Glomerular endothelial cell (primary cell): ENCODE measurements around the gene TRUB1. TPM values are rescaled to one million over a fixed set of nuclear protein-coding genes. Genes with fewer than 3 reads are reported as not detected.
"Not testable (repeated sequence)": the region's sequence is repeated elsewhere in the genome, so short reads cannot be mapped to it uniquely, and the experiment has no call there.

ENCODE experiments used
- DNase-seq: peaks from one replicate; pipeline ENCODE4 v3.0.0-alpha.2; 2011; ENCODE audit warnings: low read depth, low spot score; ENCODE audit errors: extremely low read depth
- total RNA-seq: library from RNA; depleted of rRNA; stranded (reverse); fragments of >200 nt; gene quantifications from 2 replicates; pipeline ENCODE4 v1.2.3, GENCODE V29; 2015

Gene TRUB1
- 16.7 and 32.3 TPM in 2 replicates for total RNA-seq

GRCh38 chr10:114937962-114938855 is at the start of gene TRUB1:
Gene TRUB1, plus strand, starts transcription at chr10:114938195. Its CDS starts 59 bp downstream, at chr10:114938254.
- peak; percentile 72 for DNase-seq

- DNase-seq, result no peak
Measured at GRCh38 chr10:114893251-114893650, 44.7 kb upstream of the TRUB1 start.

- no peak for DNase-seq
Measured at GRCh38 chr10:114894911-114895310, 43.1 kb upstream of the TRUB1 start.

GRCh38 chr10:114897011-114897410 is 41.0 kb upstream of the TRUB1 start:
- DNase-seq, result not testable (repeated sequence)

- no peak for DNase-seq
Measured at GRCh38 chr10:114897593-114897992, 40.4 kb upstream of the TRUB1 start.

GRCh38 chr10:114899982-114900381 is 38.0 kb upstream of the TRUB1 start:
- no peak for DNase-seq

GRCh38 chr10:114900658-114901057 is 37.3 kb upstream of the TRUB1 start:
- no peak for DNase-seq

- no peak for DNase-seq
Measured at GRCh38 chr10:114902151-114902550, 35.8 kb upstream of the TRUB1 start.

GRCh38 chr10:114905450-114905849 is 32.5 kb upstream of the TRUB1 start:
- no peak for DNase-seq

GRCh38 chr10:114906981-114907380 is 31.0 kb upstream of the TRUB1 start:
- no peak for DNase-seq

- DNase-seq, result no peak
Measured at GRCh38 chr10:114908896-114909295, 29.1 kb upstream of the TRUB1 start.

- DNase-seq, result no peak
Measured at GRCh38 chr10:114911052-114911711, 26.8 kb upstream of the TRUB1 start.

- no peak for DNase-seq
Measured at GRCh38 chr10:114911801-114912469, 26.1 kb upstream of the TRUB1 start.

- no peak for DNase-seq
Measured at GRCh38 chr10:114912470-114912859, 25.5 kb upstream of the TRUB1 start.

- no peak for DNase-seq
Measured at GRCh38 chr10:114914560-114914959, 23.4 kb upstream of the TRUB1 start.

GRCh38 chr10:114915294-114915693 is 22.7 kb upstream of the TRUB1 start:
- DNase-seq, result no peak

GRCh38 chr10:114916653-114917052 is 21.3 kb upstream of the TRUB1 start:
- DNase-seq, result no peak

- no peak for DNase-seq
Measured at GRCh38 chr10:114917459-114917858, 20.5 kb upstream of the TRUB1 start.

GRCh38 chr10:114917927-114918672 is 19.9 kb upstream of the TRUB1 start:
- DNase-seq, result no peak

GRCh38 chr10:114920459-114920858 is 17.5 kb upstream of the TRUB1 start:
- no peak for DNase-seq

GRCh38 chr10:114922003-114922402 is 16.0 kb upstream of the TRUB1 start:
- no peak for DNase-seq
